Memory B cell (primary cell): ENCODE measurements around the gene PLXDC1.

ENCODE experiments used
- ATAC-seq: fragments of 150-1000 bp; cut with Tn5 transposase; 2 replicates; pipeline ENCODE4 v1.10.0; 2021; ENCODE audit warnings: low read depth, mild to moderate bottlenecking, moderate library complexity
- DNase-seq, 2 donors: peaks; one replicate each; pipeline ENCODE4 v3.0.0; 2022; ENCODE audit warnings: low spot score in 2 of 2
- H3K27ac Mint-ChIP-seq: one replicate; pipeline ENCODE4 v1.8.0; 2022; ENCODE audit warnings: mild to moderate bottlenecking, moderate library complexity, mixed read lengths
- H3K27me3 Mint-ChIP-seq: one replicate; pipeline ENCODE4 v1.8.0; 2022; ENCODE audit warnings: mixed read lengths
- H3K36me3 Mint-ChIP-seq: one replicate; pipeline ENCODE4 v1.8.0; 2022; ENCODE audit warnings: mild to moderate bottlenecking, mixed read lengths
- H3K4me1 Mint-ChIP-seq: one replicate; pipeline ENCODE4 v1.8.0; 2022; ENCODE audit warnings: mixed read lengths
- H3K4me3 Mint-ChIP-seq: one replicate; pipeline ENCODE4 v1.8.0; 2022; ENCODE audit warnings: mild to moderate bottlenecking, moderate library complexity, mixed read lengths
- H3K9me3 Mint-ChIP-seq: one replicate; pipeline ENCODE4 v1.8.0; 2022; ENCODE audit warnings: mixed read lengths

PLXDC1 gene

DNA sequence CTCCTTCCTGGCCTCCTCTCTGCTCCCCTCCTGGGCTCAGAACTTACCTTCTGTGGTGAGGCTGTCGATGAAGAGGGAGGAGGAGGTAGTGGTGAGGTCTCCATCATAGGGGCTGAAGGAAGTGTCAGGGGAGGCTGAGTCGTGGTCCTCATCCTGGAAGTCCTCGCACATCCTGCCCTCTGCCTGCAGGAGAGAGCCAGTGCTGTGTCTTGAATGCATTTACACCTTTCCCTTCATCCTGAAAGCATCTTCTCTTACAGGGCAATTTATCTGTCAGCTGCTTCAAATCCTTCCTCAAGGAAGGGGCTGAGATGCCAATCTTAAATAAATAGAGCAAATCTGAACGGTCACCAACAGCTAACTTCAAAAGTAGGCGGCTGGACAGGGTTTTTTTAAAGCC lies 73.6 kb downstream of the PLXDC1 start:
- Mint-ChIP-seq H3K36me3 (no peaks in the 10 kb centered on the region), H3K27ac (no peak overlapping the region), H3K4me1 (no peaks in the 10 kb centered on the region), H3K4me3 (no peak overlapping the region), H3K27me3 (peaks cover 3% of the 10 kb centered on the region), H3K9me3 (no peaks in the 10 kb centered on the region)
- no peak for DNase-seq
- no peak for ATAC-seq

DNA sequence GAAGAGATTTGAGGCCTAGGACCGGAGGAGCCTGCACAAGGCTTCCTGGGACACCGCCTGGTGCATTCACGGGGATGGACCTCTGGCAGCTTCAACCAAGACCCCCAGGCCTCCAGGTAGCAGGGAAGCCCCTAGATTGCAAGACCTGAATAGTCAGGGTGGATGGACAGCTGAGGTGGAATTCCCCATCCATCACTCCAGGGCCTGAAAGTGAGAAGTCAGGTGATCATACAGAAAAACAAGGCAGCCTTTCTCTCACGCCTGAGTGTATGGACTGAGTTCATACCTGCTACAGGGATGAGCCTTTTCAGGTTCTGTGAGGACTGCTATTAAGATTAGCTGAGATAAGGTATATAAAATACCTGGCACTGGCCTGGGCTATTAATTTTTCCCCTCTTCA lies 74.2 kb downstream of the PLXDC1 start:
- ATAC-seq = no peak
- H3K4me3 Mint-ChIP-seq = no peak overlapping the region
- no peaks in the 10 kb centered on the region for H3K9me3 Mint-ChIP-seq
- H3K4me1 Mint-ChIP-seq = no peaks in the 10 kb centered on the region
- no peaks in the 10 kb centered on the region for H3K36me3 Mint-ChIP-seq
- no peak for DNase-seq
- peaks cover 3% of the 10 kb centered on the region for H3K27me3 Mint-ChIP-seq
- no peak overlapping the region for H3K27ac Mint-ChIP-seq

- DNase-seq (no peak), ATAC-seq (no peak)
- H3K27ac Mint-ChIP-seq = no peak overlapping the region
- H3K9me3 Mint-ChIP-seq = no peaks in the 10 kb centered on the region
- H3K4me3 Mint-ChIP-seq = no peak overlapping the region
- H3K27me3 Mint-ChIP-seq = peaks cover 3% of the 10 kb centered on the region
- no peaks in the 10 kb centered on the region for H3K36me3 Mint-ChIP-seq
- no peaks in the 10 kb centered on the region for H3K4me1 Mint-ChIP-seq
Measured at GRCh38 chr17:39074676-39075075, 76.8 kb downstream of the PLXDC1 start.

- H3K27ac Mint-ChIP-seq = no peak overlapping the region
- no peak overlapping the region for H3K4me3 Mint-ChIP-seq
Measured at GRCh38 chr17:39073916-39074315, 77.5 kb downstream of the PLXDC1 start.

GRCh38 chr17:39073353-39073752 lies 78.1 kb downstream of the PLXDC1 start:
- DNase-seq (no peak), ATAC-seq (no peak)
- Mint-ChIP-seq H3K9me3 (no peaks in the 10 kb centered on the region), H3K27me3 (peaks cover 6% of the 10 kb centered on the region), H3K27ac (no peak overlapping the region), H3K36me3 (no peaks in the 10 kb centered on the region), H3K4me3 (no peak overlapping the region), H3K4me1 (peaks cover 3% of the 10 kb centered on the region)

More at GRCh38 chr17:39073916-39074315, 77.5 kb downstream of the PLXDC1 start:
- Mint-ChIP-seq H3K27me3 (peaks cover 6% of the 10 kb centered on the region), H3K36me3 (no peaks in the 10 kb centered on the region), H3K9me3 (no peaks in the 10 kb centered on the region), H3K4me1 (peaks cover 3% of the 10 kb centered on the region)
- no peak for DNase-seq
- ATAC-seq = no peak

DNA sequence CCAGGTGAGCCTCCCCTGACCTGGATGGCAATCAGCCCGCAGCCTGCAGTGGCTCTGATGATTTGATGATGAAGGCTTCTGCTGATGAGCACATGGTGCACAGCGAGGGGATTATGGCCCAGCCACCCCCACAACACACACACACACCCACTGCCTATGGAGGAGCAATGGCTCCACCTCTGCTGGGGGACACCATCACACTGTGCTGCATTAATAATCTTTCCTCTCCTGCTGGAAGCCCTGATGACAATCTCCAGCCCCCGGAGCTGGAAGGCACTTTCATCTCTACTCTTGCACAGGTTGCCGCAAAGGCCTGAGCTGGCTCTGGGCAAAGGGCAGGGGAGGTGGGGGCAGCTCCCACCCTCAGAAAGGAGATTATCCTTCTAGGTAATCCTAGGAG lies 79.9 kb downstream of the PLXDC1 start:
- Mint-ChIP-seq H3K27me3 (peaks cover 6% of the 10 kb centered on the region), H3K4me3 (no peak overlapping the region), H3K4me1 (peaks cover 3% of the 10 kb centered on the region), H3K36me3 (no peaks in the 10 kb centered on the region), H3K27ac (no peak overlapping the region), H3K9me3 (no peaks in the 10 kb centered on the region)
- ATAC-seq = no peak
- DNase-seq = no peak

- H3K27ac Mint-ChIP-seq = no peak overlapping the region
- H3K4me3 Mint-ChIP-seq = no peak overlapping the region
- DNase-seq = peak; percentile 25 to 29
Measured at GRCh38 chr17:39069114-39069756, 82.2 kb downstream of the PLXDC1 start.

GRCh38 chr17:39064819-39065218 lies 86.6 kb downstream of the PLXDC1 start:
- H3K4me3 Mint-ChIP-seq = no peak overlapping the region
- peaks cover 3% of the 10 kb centered on the region for H3K27me3 Mint-ChIP-seq
- no peak for ATAC-seq
- H3K4me1 Mint-ChIP-seq = peaks cover 3% of the 10 kb centered on the region
- no peak for DNase-seq
- H3K36me3 Mint-ChIP-seq = no peaks in the 10 kb centered on the region
- no peak overlapping the region for H3K27ac Mint-ChIP-seq
- H3K9me3 Mint-ChIP-seq = no peaks in the 10 kb centered on the region

More at GRCh38 chr17:39069114-39069756, 82.2 kb downstream of the PLXDC1 start:
- Mint-ChIP-seq H3K4me1 (peaks cover 3% of the 10 kb centered on the region), H3K27me3 (peaks cover 3% of the 10 kb centered on the region), H3K36me3 (no peaks in the 10 kb centered on the region), H3K9me3 (no peaks in the 10 kb centered on the region)
- ATAC-seq = peak; percentile 77

- ATAC-seq (no peak), DNase-seq (no peak)
- Mint-ChIP-seq H3K27me3 (peaks cover under 1% of the 10 kb centered on the region), H3K4me3 (no peak overlapping the region), H3K4me1 (peaks cover 1% of the 10 kb centered on the region), H3K36me3 (no peaks in the 10 kb centered on the region), H3K27ac (no peak overlapping the region), H3K9me3 (no peaks in the 10 kb centered on the region)
Measured at GRCh38 chr17:39064374-39064773, 87.1 kb downstream of the PLXDC1 start.

DNA sequence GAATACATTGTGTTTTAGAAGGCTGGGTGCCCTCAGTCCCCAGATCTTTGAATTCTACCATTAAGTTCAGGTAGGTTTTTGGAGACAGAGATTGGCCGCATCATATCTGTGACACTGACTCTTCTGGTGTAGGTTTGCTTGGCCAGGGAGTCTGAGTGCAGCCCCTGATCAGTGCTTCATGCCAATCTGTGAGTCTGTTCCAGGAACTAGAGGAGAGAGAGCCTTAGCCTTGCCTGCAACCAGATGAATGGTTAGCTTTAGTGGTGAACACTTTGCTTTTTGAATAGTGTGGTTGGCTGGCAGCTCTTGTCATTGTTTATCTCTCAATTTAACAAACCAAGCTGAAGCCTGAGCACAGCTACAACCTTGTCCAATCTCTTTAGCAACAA lies 87.8 kb downstream of the PLXDC1 start:
- Mint-ChIP-seq H3K4me1 (no peaks in the 10 kb centered on the region), H3K4me3 (no peak overlapping the region), H3K36me3 (no peaks in the 10 kb centered on the region), H3K27me3 (no peaks in the 10 kb centered on the region), H3K9me3 (no peaks in the 10 kb centered on the region), H3K27ac (no peak overlapping the region)
- DNase-seq = no peak
- no peak for ATAC-seq

DNA sequence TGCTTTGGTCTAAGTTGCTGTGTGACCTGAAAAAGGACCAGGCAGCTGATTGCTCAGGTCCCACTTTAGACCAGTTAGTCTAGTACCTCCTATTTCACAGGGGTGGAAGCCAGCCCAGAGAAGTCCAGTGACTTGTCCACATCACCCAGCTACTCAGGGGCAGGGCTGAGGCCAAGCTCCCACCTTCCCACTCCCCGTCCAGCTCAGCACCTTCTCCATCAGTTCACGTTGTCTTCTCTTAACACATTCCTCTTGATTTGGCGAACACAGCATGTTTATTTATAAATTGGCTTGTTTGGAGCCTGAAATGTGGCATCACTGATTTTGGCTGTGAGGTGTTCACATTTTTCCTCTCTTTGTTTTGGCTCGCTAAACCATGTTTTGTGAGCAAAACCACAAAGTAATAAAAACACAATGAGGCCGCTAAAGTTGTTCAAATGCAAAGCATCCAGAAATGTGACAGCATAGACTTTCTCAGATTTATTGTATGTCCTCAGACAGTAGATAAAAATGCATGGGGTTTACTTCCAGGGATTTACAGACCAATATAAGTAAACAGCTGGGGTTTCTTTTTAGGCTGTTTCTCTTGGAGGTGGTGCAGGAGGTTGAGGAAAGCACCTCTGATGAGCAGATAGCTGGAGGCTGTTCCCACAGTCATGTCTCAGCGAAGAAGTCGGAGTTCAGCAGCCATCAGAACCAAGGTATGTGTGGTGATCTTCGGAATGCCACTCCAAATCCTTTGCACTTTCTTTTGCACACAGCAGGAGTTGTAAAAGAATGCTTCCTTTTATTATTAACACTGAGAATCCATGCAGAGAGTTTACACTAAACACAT lies 88.4 kb downstream of the PLXDC1 start:
- Mint-ChIP-seq H3K4me3 (no peak overlapping the region), H3K27ac (no peak overlapping the region), H3K27me3 (no peaks in the 10 kb centered on the region), H3K9me3 (no peaks in the 10 kb centered on the region), H3K4me1 (no peaks in the 10 kb centered on the region), H3K36me3 (no peaks in the 10 kb centered on the region)
- ATAC-seq (no peak), DNase-seq (no peak)

GRCh38 chr17:39058524-39058923 lies 92.9 kb downstream of the PLXDC1 start:
- no peak for DNase-seq
- Mint-ChIP-seq H3K27ac (no peak overlapping the region), H3K36me3 (no peaks in the 10 kb centered on the region), H3K4me1 (no peaks in the 10 kb centered on the region), H3K27me3 (no peaks in the 10 kb centered on the region), H3K4me3 (no peak overlapping the region), H3K9me3 (no peaks in the 10 kb centered on the region)
- ATAC-seq = no peak

DNA sequence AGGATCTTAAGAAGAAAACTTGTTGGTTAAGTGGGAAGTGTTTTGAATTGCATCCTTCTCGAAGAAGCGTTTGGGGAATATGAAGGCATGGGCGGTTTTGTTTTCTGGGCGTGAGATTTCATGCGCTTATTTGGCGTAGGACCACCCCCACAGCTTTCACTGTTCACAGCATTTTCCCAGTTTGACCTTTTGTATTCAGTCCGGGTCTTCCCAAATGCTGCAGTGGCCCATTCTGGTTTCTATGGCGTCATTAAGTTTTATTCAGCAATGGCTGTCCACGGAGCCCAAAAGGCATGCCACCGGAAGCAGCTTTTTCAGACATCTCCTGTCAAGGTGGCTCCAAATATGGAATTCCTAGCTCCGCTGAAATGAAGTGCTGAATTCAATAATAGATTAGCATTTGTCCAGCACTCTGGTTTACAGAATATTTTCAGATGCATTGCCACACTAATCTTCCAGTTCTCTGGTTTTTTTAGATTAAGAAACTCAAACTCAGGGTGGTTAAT lies 93.7 kb downstream of the PLXDC1 start:
- Mint-ChIP-seq H3K27ac (no peak overlapping the region), H3K4me3 (peak overlapping the region; percentile 82), H3K4me1 (no peaks in the 10 kb centered on the region), H3K36me3 (no peaks in the 10 kb centered on the region), H3K9me3 (no peaks in the 10 kb centered on the region), H3K27me3 (peaks cover 4% of the 10 kb centered on the region)
- no peak for ATAC-seq
- DNase-seq = no peak

- peaks cover 12% of the 10 kb centered on the region for H3K27me3 Mint-ChIP-seq
- H3K9me3 Mint-ChIP-seq = peaks cover 1% of the 10 kb centered on the region
- no peak overlapping the region for H3K4me3 Mint-ChIP-seq
- DNase-seq (no peak), ATAC-seq (no peak)
- H3K36me3 Mint-ChIP-seq = no peaks in the 10 kb centered on the region
- H3K27ac Mint-ChIP-seq = no peak overlapping the region
- no peaks in the 10 kb centered on the region for H3K4me1 Mint-ChIP-seq
Measured at GRCh38 chr17:39054111-39054645, 97.3 kb downstream of the PLXDC1 start.
